A549 (cell line): Measurements from ENCODE around the gene SS18. TPM values are rescaled to one million over a fixed set of nuclear protein-coding genes. Genes with fewer than 3 reads are reported as not detected.

Experiments
- ATAC-seq, 2 experiments: fragments of 200-7000 bp in 1 of 2; fragments of >200 bp in 1 of 2; cut with Nextera tagmentation in 1 of 2; cut with Tn5 transposase in 1 of 2; 3 replicates each; pipeline versions ENCODE4 v1.8.0 to v1.9.1; 2018 to 2020; ENCODE audit warnings: mild to moderate bottlenecking in 1 of 2, moderate library complexity in 1 of 2
- CTCF ChIA-PET: fragments of 300-600 bp; sonication (Branson Sonifier 250); formaldehyde crosslinking; extraction: SDS; loops from one replicate; lab custom pipeline; 2021; ENCODE audit warnings: antibody characterized with exemption, inconsistent platforms; lab: Yijun Ruan, JAX
- POLR2A ChIA-PET: fragments of 350-600 bp; formaldehyde crosslinking; extraction: SDS; loops from one replicate; lab custom pipeline; 2021; ENCODE audit warnings: antibody characterized with exemption, inconsistent platforms; lab: Yijun Ruan, JAX
- DNase-seq, 2 experiments: peaks; one replicate each; pipeline versions ENCODE4 v3.0.0 to v3.0.0-alpha.2; 2011 to 2016; ENCODE audit warnings: low read depth in 1 of 2, low spot score in 1 of 2
- FAIRE-seq: peaks from 2 replicates; lab custom pipeline; 2011; peaks lifted over from hg19 to GRCh38; lab: Jason Lieb, UNC
- H3K27ac ChIP-seq, 2 experiments: fragments of >200 bp; sonication (Bioruptor Twin); formaldehyde crosslinking; 3 replicates each; pipeline ENCODE4 v1.5.1; 2016 to 2017
- H3K4me1 ChIP-seq: fragments of >200 bp; sonication (Bioruptor Twin); formaldehyde crosslinking; 3 replicates; pipeline ENCODE4 v1.6.1; 2016
- H3K4me2 ChIP-seq: fragments of >200 bp; sonication (Bioruptor Twin); formaldehyde crosslinking; 3 replicates; pipeline ENCODE4 v1.6.1; 2016
- H3K4me3 ChIP-seq: fragments of >200 bp; sonication (Bioruptor Twin); formaldehyde crosslinking; 3 replicates; pipeline ENCODE4 v1.5.1; 2016
- H3K9me3 ChIP-seq: fragments of >200 bp; sonication (Bioruptor Twin); formaldehyde crosslinking; 3 replicates; pipeline ENCODE4 v1.6.1; 2016
- CBX2 ChIP-seq: fragments of 200-600 bp; sonication (generic); IDR thresholded peaks from 2 replicates; pipeline ENCODE4 v1.6.1; 2016; ENCODE audit warnings: low read depth, mild to moderate bottlenecking, borderline replicate concordance
- CBX8 ChIP-seq: fragments of 200-600 bp; sonication (generic); IDR thresholded peaks from 2 replicates; pipeline ENCODE4 v1.6.1; 2016
- CHD2 ChIP-seq: fragments of 150-350 bp; IDR thresholded peaks from 2 replicates; pipeline ENCODE4 v1.6.1; 2014; ENCODE audit warnings: low read length; ENCODE audit not compliant: partially characterized antibody
- EHF ChIP-seq: fragments of 250-450 bp; sonication (Bioruptor Pico); IDR thresholded peaks from 2 replicates; pipeline ENCODE4 v1.5.0; 2020; ENCODE audit warnings: mild to moderate bottlenecking
- EP300 ChIP-seq, 2 experiments: fragments of >200 bp; sonication (Bioruptor Twin); formaldehyde crosslinking; IDR thresholded peaks; 2 replicates in 1 of 2; 3 replicates in 1 of 2; pipeline ENCODE4 v1.6.1; 2016 to 2017
- ESRRA ChIP-seq: fragments of 150-350 bp; IDR thresholded peaks from 2 replicates; pipeline ENCODE4 v1.6.1; 2014; ENCODE audit warnings: mild to moderate bottlenecking, low read length, borderline replicate concordance
- FOSL2 ChIP-seq, 2 experiments: fragments of 450-650 bp in 1 of 2; fragments of >200 bp in 1 of 2; sonication (Bioruptor Twin) in 1 of 2; formaldehyde crosslinking; IDR thresholded peaks; 2 replicates each; pipeline versions ENCODE4 v1.5.0 to v1.6.1; 2016 to 2020; ENCODE audit warnings: mild to moderate bottlenecking in 1 of 2, moderate library complexity in 1 of 2
- FOXS1 ChIP-seq: fragments of 250-450 bp; sonication (Bioruptor Pico); IDR thresholded peaks from 2 replicates; pipeline ENCODE4 v1.5.0; 2020; ENCODE audit warnings: mild to moderate bottlenecking, moderate library complexity
- JUN ChIP-seq, 2 experiments: fragments of >200 bp; sonication (Bioruptor Twin); formaldehyde crosslinking; IDR thresholded peaks; 2 replicates in 1 of 2; 3 replicates in 1 of 2; pipeline ENCODE4 v1.6.1; 2016 to 2017
- KDM1A ChIP-seq: fragments of 200-600 bp; sonication (generic); IDR thresholded peaks from 2 replicates; pipeline ENCODE4 v1.6.1; 2016; ENCODE audit warnings: low read depth, mild to moderate bottlenecking
- MAFK ChIP-seq: fragments of 450-650 bp; IDR thresholded peaks from 2 replicates; pipeline ENCODE4 v1.6.1; 2014; ENCODE audit not compliant: partially characterized antibody
- MYC ChIP-seq: IDR thresholded peaks from 2 replicates; pipeline ENCODE4 v1.6.1; 2012; ENCODE audit warnings: mild to moderate bottlenecking, inconsistent platforms, low read length, improper control_type of control experiment, borderline replicate concordance
- NFE2L2 ChIP-seq: fragments of 150-350 bp; conservative IDR thresholded peaks from 2 replicates; pipeline ENCODE4 v1.6.1; 2014; ENCODE audit warnings: low read length
- NPAS2 ChIP-seq: fragments of 250-450 bp; sonication (Bioruptor Pico); IDR thresholded peaks from 2 replicates; pipeline ENCODE4 v1.8.0; 2022; ENCODE audit warnings: mild to moderate bottlenecking, moderate library complexity, borderline replicate concordance
- POLR2A ChIP-seq: IDR thresholded peaks from 2 replicates; pipeline ENCODE4 v1.6.1; 2012; ENCODE audit warnings: mild to moderate bottlenecking, low read length
- RAD21 ChIP-seq, 2 experiments: fragments of >200 bp in 1 of 2; sonication (Bioruptor Twin) in 1 of 2; formaldehyde crosslinking in 1 of 2; IDR thresholded peaks in 1 of 2; conservative IDR thresholded peaks in 1 of 2; 2 replicates in 1 of 2; 3 replicates in 1 of 2; pipeline ENCODE4 v1.6.1; 2012 to 2018; ENCODE audit warnings: inconsistent platforms in 1 of 2
- RFX5 ChIP-seq: fragments of 450-650 bp; IDR thresholded peaks from 2 replicates; pipeline ENCODE4 v1.7.1; 2014; ENCODE audit warnings: antibody characterized with exemption, mild to moderate bottlenecking, moderate library complexity
- RNF2 ChIP-seq: fragments of 200-600 bp; sonication (generic); IDR thresholded peaks from 2 replicates; pipeline ENCODE4 v1.6.1; 2016; ENCODE audit warnings: low read depth, mild to moderate bottlenecking, antibody characterized with exemption, moderate library complexity, borderline replicate concordance
- SMC3 ChIP-seq: fragments of >200 bp; sonication (Bioruptor Twin); formaldehyde crosslinking; IDR thresholded peaks from 3 replicates; pipeline ENCODE4 v1.6.1; 2018; ENCODE audit warnings: inconsistent platforms
- ZNF302 ChIP-seq: fragments of 250-450 bp; sonication (Bioruptor Pico); IDR thresholded peaks from 2 replicates; pipeline ENCODE4 v1.9.0; 2021; ENCODE audit warnings: inconsistent platforms, mild to moderate bottlenecking, moderate library complexity
- WGBS: methylation state at CpG from one replicate; pipeline ENCODE4 v1.1.6; 2017; ENCODE audit errors: missing lambda C conversion rate; 5-methylcytosine and 5-hydroxymethylcytosine counted together
- polyA plus RNA-seq, 4 experiments: library from polyadenylated mRNA; depleted of rRNA in 3 of 4; stranded (reverse); fragments of >200 nt; fragmentation: RNase III in 1 of 4; extraction: RNeasy Plus Mini Kit Qiagen cat#74134 plus additional on column Dnase treatment in 1 of 4; gene quantifications; 2 replicates in 3 of 4; 3 replicates in 1 of 4; pipeline ENCODE4 v1.2.3, GENCODE V29; 2011 to 2017
- TF ChIP-seq, protein P1 (sequence below): IDR thresholded peaks from 2 replicates; pipeline ENCODE4 v1.6.1; 2012
- TF ChIP-seq, protein P2 (sequence below): IDR thresholded peaks from 2 replicates; pipeline ENCODE4 v1.6.1; 2012; ENCODE audit warnings: low read depth, borderline replicate concordance
- TF ChIP-seq, protein P3 (sequence below): IDR thresholded peaks from 2 replicates; pipeline ENCODE4 v1.6.1; 2012

Gene SS18
- polyA plus RNA-seq, 2 of the 4 experiments (the other 2 are of a cell fraction), result 59.0 to 119 TPM

DNA sequence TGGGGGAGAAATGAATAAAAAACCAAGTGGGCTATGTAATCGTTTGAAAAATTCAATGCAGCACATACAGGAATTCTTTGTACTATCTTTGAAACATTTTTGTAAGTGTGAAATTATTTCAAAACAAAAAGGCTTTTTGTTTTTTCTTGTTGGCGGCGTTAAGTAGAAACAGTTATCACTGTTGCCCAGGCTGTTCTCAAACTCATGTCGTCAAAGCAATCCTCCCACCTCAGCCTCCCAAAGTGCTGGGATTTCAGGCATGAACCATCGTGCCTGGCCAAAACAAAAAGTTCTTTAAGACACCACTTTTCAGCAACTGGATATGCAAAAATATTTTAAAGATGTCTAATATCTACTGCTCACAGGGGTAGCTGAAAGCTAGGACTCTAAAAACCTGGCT, 5.4 kb downstream of the SS18 start:
- peaks cover 24% of the 10 kb centered on the region for H3K4me1 ChIP-seq
- no peaks in the 10 kb centered on the region for H3K9me3 ChIP-seq
- TF ChIP-seq POLR2A (no peak), RFX5 (no peak), CBX2 (no peak), MYC (no peak), EP300 (IDR thresholded peaks at IDR 0.05) (no peak), ZNF302 (no peak), JUN (IDR thresholded peaks at IDR 0.05) (no peak), FOXS1 (no peak), SMC3 (no peak), RAD21 (conservative IDR thresholded peaks at IDR 0.05 in 1 of 2, IDR thresholded peaks at IDR 0.05 in 1 of 2) (no peak), KDM1A (no peak), CHD2 (no peak), RNF2 (no peak)
- TF ChIP-seq, protein P1, sequence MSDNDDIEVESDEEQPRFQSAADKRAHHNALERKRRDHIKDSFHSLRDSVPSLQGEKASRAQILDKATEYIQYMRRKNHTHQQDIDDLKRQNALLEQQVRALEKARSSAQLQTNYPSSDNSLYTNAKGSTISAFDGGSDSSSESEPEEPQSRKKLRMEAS, result no peak
- FAIRE-seq (no peak), ATAC-seq (no peak), DNase-seq (no peak)
- 92% methylated on average over 5 of the region's 5 CpGs for WGBS
- H3K4me3 ChIP-seq, result no peak overlapping the region
- ChIA-PET POLR2A (no interaction called here), CTCF (no interaction called here)
- no peak overlapping the region for H3K4me2 ChIP-seq
- H3K27ac ChIP-seq, result no peak overlapping the region

DNA sequence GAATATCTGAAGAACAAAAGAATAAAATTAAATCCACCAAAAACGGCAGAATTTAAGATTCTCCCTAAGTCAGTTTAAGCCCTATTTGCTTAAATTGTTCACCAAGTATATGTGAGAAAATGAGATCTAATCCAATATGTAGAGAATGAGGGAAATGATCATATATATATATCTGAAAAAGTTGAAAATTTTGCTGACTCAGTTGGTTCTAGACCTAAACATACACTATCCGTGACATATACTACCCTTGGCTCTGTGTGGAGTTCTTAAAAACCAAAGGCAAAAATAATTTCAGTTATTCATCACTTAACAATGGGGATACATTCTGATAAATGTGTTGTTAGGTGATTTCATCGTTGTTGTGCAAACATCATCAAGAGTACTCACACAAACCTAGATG, 7.3 kb downstream of the SS18 start:
- Histone ChIP-seq H3K4me2 (no peak overlapping the region), H3K4me1 (peaks cover 14% of the 10 kb centered on the region), H3K27ac (no peak overlapping the region), H3K4me3 (no peak overlapping the region), H3K9me3 (no peaks in the 10 kb centered on the region)
- TF ChIP-seq ESRRA, result no peak
- TF ChIP-seq MAFK, result peak; percentile 94
- TF ChIP-seq SMC3, result no peak
- 72% methylated on average over 3 of the region's 3 CpGs for WGBS
- no peak for DNase-seq
- ChIA-PET CTCF (no interaction called here), POLR2A (no interaction called here)
- no peak for FAIRE-seq
- no peak for ATAC-seq

DNA sequence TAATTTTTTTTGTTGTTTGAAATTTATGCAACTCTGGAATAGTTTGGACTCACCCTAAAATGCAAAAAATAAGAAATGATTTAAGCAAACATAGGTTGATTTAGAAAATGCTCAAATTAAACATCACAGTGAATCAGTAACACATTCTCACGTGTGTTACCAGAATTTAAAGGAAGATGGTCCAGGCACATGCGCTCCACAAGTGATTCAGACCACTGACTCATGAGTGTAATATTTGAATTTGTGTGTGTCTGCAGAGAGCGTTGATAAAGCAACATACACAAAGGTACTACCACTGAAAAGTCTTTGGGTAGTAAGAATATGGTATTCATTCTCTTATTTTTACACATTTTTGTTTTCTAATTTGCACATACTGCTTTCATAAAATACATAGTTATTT, 7.9 kb downstream of the SS18 start:
- H3K4me3 ChIP-seq, result no peak overlapping the region
- H3K27ac ChIP-seq, result no peak overlapping the region
- DNase-seq (no peak), FAIRE-seq (no peak), ATAC-seq (no peak)
- WGBS, result 57% methylated on average over 3 of the region's 3 CpGs
- ChIA-PET POLR2A (no interaction called here), CTCF (no interaction called here)
- H3K4me2 ChIP-seq, result no peak overlapping the region; the same call in 2 of the 3 replicates
- H3K4me1 ChIP-seq, result peaks cover 8% of the 10 kb centered on the region; the same call in 2 of the 3 replicates
- TF ChIP-seq FOSL2 (IDR thresholded peaks at IDR 0.05) (no peak), FOSL2 (CRISPR knock-in tag; IDR thresholded peaks at IDR 0.05) (peak; percentile 22; the same call in 1 of the 2 replicates), NPAS2 (CRISPR knock-in tag) (no peak), RFX5 (no peak), EHF (no peak), MAFK (no peak)
- TF ChIP-seq, protein P2, sequence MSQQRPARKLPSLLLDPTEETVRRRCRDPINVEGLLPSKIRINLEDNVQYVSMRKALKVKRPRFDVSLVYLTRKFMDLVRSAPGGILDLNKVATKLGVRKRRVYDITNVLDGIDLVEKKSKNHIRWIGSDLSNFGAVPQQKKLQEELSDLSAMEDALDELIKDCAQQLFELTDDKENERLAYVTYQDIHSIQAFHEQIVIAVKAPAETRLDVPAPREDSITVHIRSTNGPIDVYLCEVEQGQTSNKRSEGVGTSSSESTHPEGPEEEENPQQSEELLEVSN, result no peak
- TF ChIP-seq, protein P3, sequence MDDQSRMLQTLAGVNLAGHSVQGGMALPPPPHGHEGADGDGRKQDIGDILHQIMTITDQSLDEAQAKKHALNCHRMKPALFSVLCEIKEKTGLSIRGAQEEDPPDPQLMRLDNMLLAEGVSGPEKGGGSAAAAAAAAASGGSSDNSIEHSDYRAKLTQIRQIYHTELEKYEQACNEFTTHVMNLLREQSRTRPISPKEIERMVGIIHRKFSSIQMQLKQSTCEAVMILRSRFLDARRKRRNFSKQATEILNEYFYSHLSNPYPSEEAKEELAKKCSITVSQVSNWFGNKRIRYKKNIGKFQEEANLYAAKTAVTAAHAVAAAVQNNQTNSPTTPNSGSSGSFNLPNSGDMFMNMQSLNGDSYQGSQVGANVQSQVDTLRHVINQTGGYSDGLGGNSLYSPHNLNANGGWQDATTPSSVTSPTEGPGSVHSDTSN, result no peak
- H3K9me3 ChIP-seq, result no peaks in the 10 kb centered on the region

DNA sequence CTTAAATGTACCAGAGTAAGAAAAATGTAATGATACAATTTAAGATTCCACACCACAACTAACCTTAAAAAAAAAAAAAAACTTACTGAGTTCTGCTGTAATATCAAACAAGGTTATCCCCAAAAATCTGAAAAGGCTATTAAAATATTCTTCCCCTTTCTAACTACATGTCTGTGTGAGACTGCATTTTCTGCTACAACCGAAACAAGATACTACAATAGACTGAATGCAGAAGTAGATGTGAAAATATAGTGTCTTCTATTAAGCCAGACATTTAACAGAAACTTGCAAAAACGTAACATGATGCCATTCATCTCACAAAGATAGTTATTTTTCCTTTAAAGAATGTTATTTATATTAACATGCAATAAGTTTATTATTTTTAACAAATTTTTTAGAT, 16.2 kb downstream of the SS18 start:
- 84% methylated on average over 2 of the region's 2 CpGs for WGBS
- CTCF ChIA-PET, result no interaction called here
- FAIRE-seq (no peak), ATAC-seq (no peak), DNase-seq (no peak)
- POLR2A ChIA-PET, result no interaction called here
- Histone ChIP-seq H3K9me3 (peaks cover 10% of the 10 kb centered on the region; the same call in 2 of the 3 replicates), H3K27ac (no peak overlapping the region), H3K4me1 (peaks cover 12% of the 10 kb centered on the region; the same call in 1 of the 3 replicates), H3K4me3 (no peak overlapping the region), H3K4me2 (peak overlapping the region; percentile 6; the same call in 1 of the 3 replicates)
- TF ChIP-seq NFE2L2 (no peak), CBX8 (no peak), CBX2 (no peak)
